ENCODE results near the gene DHDH. TPM values are rescaled to one million over a fixed set of nuclear protein-coding genes. Genes with fewer than 3 reads are reported as not detected.

Gene DHDH
- total RNA-seq, 1 experiment from 2014 or later = 2.0 TPM

DNA sequence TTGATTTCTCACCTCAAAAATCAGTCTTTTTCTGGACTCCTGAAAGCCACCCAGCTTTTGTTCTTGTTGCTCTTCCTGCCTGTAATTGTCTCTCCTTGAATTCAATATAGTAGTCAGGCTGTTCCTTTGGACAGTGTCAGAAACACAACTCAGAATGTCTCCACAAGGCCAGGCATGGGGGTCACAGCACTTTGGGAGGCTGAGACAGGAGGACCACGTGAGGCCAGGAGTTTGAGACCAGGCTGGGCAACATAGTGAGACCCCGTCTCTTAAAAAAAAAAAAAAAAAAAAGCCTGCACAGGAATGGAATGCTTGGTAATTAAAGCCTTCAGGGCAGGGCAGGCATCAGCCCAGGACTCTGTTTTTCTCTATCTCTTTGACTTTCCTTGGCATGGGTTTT, 12.3 kb downstream of the DHDH start:
- H3K4me3 ChIP-seq = no peak overlapping the region
- no peak overlapping the region for H3K27ac ChIP-seq
- H3F3A ChIP-seq (ENCODE audit: insufficient read depth, low read depth) = peaks cover 11% of the 10 kb centered on the region; the same call in 1 of the 2 replicates
- ChIA-PET POLR2A (ENCODE audit: unreplicated experiment) (no interaction called here), CTCF (interaction anchor here (0.6 to 1.1 kb wide), 2 partner anchors 20 to 25 kb away, joined by 3 to 4 read pairs; no protein-coding TSS in a partner anchor)
- no peaks in the 10 kb centered on the region for H3K27me3 ChIP-seq (ENCODE audit: insufficient read depth, low read depth)
- no peaks in the 10 kb centered on the region for H3K9me3 ChIP-seq (ENCODE audit: insufficient read depth, low read depth)
- DNase-seq = no peak
- no peaks in the 10 kb centered on the region for H3K79me2 ChIP-seq (ENCODE audit: low read depth)
- intact Hi-C loops (cut with micrococcal nuclease; ENCODE audit: unreplicated experiment) = no loop called here
- TF ChIP-seq EZH2 (IDR thresholded peaks at IDR 0.05; ENCODE audit: low read depth) = no peak
- TF ChIP-seq, protein P1, sequence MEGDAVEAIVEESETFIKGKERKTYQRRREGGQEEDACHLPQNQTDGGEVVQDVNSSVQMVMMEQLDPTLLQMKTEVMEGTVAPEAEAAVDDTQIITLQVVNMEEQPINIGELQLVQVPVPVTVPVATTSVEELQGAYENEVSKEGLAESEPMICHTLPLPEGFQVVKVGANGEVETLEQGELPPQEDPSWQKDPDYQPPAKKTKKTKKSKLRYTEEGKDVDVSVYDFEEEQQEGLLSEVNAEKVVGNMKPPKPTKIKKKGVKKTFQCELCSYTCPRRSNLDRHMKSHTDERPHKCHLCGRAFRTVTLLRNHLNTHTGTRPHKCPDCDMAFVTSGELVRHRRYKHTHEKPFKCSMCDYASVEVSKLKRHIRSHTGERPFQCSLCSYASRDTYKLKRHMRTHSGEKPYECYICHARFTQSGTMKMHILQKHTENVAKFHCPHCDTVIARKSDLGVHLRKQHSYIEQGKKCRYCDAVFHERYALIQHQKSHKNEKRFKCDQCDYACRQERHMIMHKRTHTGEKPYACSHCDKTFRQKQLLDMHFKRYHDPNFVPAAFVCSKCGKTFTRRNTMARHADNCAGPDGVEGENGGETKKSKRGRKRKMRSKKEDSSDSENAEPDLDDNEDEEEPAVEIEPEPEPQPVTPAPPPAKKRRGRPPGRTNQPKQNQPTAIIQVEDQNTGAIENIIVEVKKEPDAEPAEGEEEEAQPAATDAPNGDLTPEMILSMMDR (conservative IDR thresholded peaks at IDR 0.05) = no peak
- H3K4me1 ChIP-seq (replicated peaks; ENCODE audit: insufficient read depth) = no peaks in the 10 kb centered on the region
- no TSS peak for BruUV-seq (replicated peaks)
- no peak overlapping the region for H2AFZ ChIP-seq
- no peaks in the 10 kb centered on the region for H4K20me1 ChIP-seq (ENCODE audit: insufficient read depth)
- no peaks in the 10 kb centered on the region for H3K36me3 ChIP-seq (ENCODE audit: low read depth)
- H3K4me2 ChIP-seq = no peak overlapping the region
- no peaks in the 10 kb centered on the region for H3K9me2 ChIP-seq (ENCODE audit: insufficient read depth)

DNA sequence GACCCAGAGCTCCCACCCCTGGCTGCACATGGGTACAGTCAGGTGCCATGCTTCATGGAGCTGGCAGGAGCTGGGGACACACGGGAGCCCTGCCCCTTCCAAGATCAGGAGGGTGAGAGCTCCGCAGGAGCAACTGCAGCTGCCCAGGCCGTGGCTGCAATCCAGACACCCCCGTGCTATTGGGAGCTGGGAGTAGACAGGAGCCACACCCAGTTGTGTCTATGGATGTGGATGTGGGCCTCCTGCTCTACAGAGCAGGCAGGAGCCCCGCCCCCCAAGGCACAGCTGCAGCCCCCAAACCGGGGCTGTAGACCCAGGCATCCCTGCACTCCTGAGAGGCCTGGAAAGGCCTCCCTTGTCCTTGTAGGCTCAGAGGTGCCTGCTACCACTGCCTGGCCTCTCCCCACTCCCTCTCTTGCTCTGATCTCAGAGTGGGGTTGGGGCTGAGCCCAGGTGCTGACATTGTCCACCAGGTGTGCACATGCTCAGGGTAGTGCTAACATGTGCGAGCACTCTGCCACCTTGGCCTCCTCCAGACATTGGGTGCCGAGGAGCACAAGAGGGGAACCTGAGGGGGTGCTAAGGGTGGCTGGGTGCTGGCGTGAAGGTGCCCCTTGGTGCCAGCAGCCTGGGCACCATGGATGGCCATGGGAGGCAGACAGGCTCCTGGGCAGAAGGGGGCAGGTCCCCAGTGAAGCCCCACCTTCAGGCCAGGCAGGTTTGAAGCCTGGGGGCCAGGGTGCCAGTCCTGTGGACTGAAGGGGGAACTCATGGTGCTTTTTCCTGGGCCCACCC, 13.2 kb downstream of the DHDH start:
- Histone ChIP-seq H2AFZ (no peak overlapping the region), H3K4me2 (no peak overlapping the region), H3K36me3 (ENCODE audit: low read depth) (no peaks in the 10 kb centered on the region), H3K4me1 (replicated peaks; ENCODE audit: insufficient read depth) (no peaks in the 10 kb centered on the region), H3F3A (ENCODE audit: insufficient read depth, low read depth) (peaks cover 14% of the 10 kb centered on the region; the same call in 1 of the 2 replicates), H3K27me3 (ENCODE audit: insufficient read depth, low read depth) (no peaks in the 10 kb centered on the region), H3K9me2 (ENCODE audit: insufficient read depth) (no peaks in the 10 kb centered on the region), H3K27ac (no peak overlapping the region), H3K9me3 (ENCODE audit: insufficient read depth, low read depth) (no peaks in the 10 kb centered on the region), H3K79me2 (ENCODE audit: low read depth) (no peaks in the 10 kb centered on the region), H4K20me1 (ENCODE audit: insufficient read depth) (no peaks in the 10 kb centered on the region), H3K4me3 (no peak overlapping the region)
- no peak for DNase-seq
- TF ChIP-seq, protein P1 (conservative IDR thresholded peaks at IDR 0.05) = no peak
- TF ChIP-seq EZH2 (IDR thresholded peaks at IDR 0.05; ENCODE audit: low read depth) = no peak
- POLR2A ChIA-PET (ENCODE audit: unreplicated experiment) = no interaction called here
- intact Hi-C loops (cut with micrococcal nuclease; ENCODE audit: unreplicated experiment) = no loop called here
- CTCF ChIA-PET = interaction anchor here (1.1 kb wide), 1 partner anchor 24 kb away, joined by 4 read pairs; no protein-coding TSS in a partner anchor
- no TSS peak for BruUV-seq (replicated peaks)

DNA sequence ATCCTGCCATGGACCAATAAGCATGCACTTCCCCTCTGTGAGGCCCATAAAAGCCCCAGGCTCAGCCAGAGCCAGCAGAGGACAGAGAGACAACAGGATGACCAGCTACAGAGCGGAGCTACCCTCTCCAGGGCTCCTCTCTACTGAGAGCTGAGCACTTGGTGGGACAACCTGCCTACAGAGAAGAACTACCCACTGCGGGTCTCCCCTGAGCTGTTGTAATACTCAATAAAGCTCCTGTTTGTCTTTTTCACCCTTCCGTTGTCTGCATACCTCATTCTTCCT, 13.7 kb downstream of the DHDH start:
- Histone ChIP-seq H3K27me3 (ENCODE audit: insufficient read depth, low read depth) (no peaks in the 10 kb centered on the region), H3K4me2 (no peak overlapping the region), H3F3A (ENCODE audit: insufficient read depth, low read depth) (peaks cover 14% of the 10 kb centered on the region; the same call in 1 of the 2 replicates), H4K20me1 (ENCODE audit: insufficient read depth) (no peaks in the 10 kb centered on the region), H3K36me3 (ENCODE audit: low read depth) (no peaks in the 10 kb centered on the region), H3K27ac (no peak overlapping the region), H3K4me3 (no peak overlapping the region), H3K9me3 (ENCODE audit: insufficient read depth, low read depth) (no peaks in the 10 kb centered on the region), H3K79me2 (ENCODE audit: low read depth) (no peaks in the 10 kb centered on the region), H2AFZ (no peak overlapping the region), H3K4me1 (replicated peaks; ENCODE audit: insufficient read depth) (no peaks in the 10 kb centered on the region), H3K9me2 (ENCODE audit: insufficient read depth) (no peaks in the 10 kb centered on the region)
- ChIA-PET CTCF (no interaction called here), POLR2A (ENCODE audit: unreplicated experiment) (interaction anchor here (0.6 kb wide), 1 partner anchor 46 kb away, joined by 12 read pairs; the partner anchor contains the start of gene GYS1)
- no peak for DNase-seq
- BruUV-seq (replicated peaks) = no TSS peak
- intact Hi-C loops (cut with micrococcal nuclease; ENCODE audit: unreplicated experiment) = no loop called here
- TF ChIP-seq EZH2 (IDR thresholded peaks at IDR 0.05; ENCODE audit: low read depth) = no peak
- TF ChIP-seq, protein P1 (conservative IDR thresholded peaks at IDR 0.05) = no peak
